Caco-2 (cell line): Measurements from ENCODE around the gene PEX5. TPM values are rescaled to one million over a fixed set of nuclear protein-coding genes. Genes with fewer than 3 reads are reported as not detected.
"Not testable (repeated sequence)": the region's sequence is repeated elsewhere in the genome, so short reads cannot be mapped to it uniquely, and the experiment has no call there.

Experiments used
- BruUV-seq: library from RNA; stranded (reverse); fragments of 400-500 nt; replicated peaks from 2 replicates; lab custom pipeline; 2021; lab: Mats Ljungman, UMichigan
- CTCF ChIA-PET: fragments of 300-600 bp; sonication (Branson Sonifier 250); formaldehyde crosslinking; loops from one replicate; lab custom pipeline; 2022; ENCODE audit warnings: antibody characterized with exemption; lab: Charles Lee
- POLR2A ChIA-PET: fragments of 300-600 bp; sonication (Branson Sonifier 250); formaldehyde crosslinking; loops from one replicate; lab custom pipeline; 2022; ENCODE audit warnings: antibody characterized with exemption; lab: Charles Lee
- DNase-seq, 2 experiments: peaks; one replicate each; pipeline versions ENCODE4 v3.0.0 to v3.0.0-alpha.2; 2020 to 2022
- H3K27me3 ChIP-seq: replicated peaks from 2 replicates; pipeline ENCODE4 v1.6.0; 2011; ENCODE audit warnings: low read length; ENCODE audit not compliant: control insufficient read depth, insufficient read depth
- H3K36me3 ChIP-seq: 2 replicates; pipeline ENCODE4 v1.5.1; 2011; ENCODE audit warnings: low read length; ENCODE audit not compliant: control insufficient read depth, insufficient read depth
- H3K4me1 ChIP-seq: fragments of 250-450 bp; sonication (Bioruptor Pico); 2 replicates; pipeline ENCODE4 v1.5.1; 2020; ENCODE audit warnings: mild to moderate bottlenecking
- H3K4me3 ChIP-seq: 2 replicates; pipeline ENCODE4 v1.5.1; 2011; ENCODE audit warnings: low read depth, mild to moderate bottlenecking, control low read depth, low read length
- H3K9me3 ChIP-seq: fragments of 250-450 bp; sonication (Bioruptor Pico); 2 replicates; pipeline ENCODE4 v1.5.1; 2020; ENCODE audit warnings: mild to moderate bottlenecking, moderate library complexity
- H3K27ac Mint-ChIP-seq: one replicate; pipeline ENCODE4 v1.8.0; 2022; ENCODE audit warnings: mixed read lengths; ENCODE audit not compliant: unreplicated experiment
- H3K27me3 Mint-ChIP-seq: one replicate; pipeline ENCODE4 v1.8.0; 2022; ENCODE audit warnings: mixed read lengths; ENCODE audit not compliant: insufficient read depth, unreplicated experiment
- H3K36me3 Mint-ChIP-seq: one replicate; pipeline ENCODE4 v1.8.0; 2022; ENCODE audit warnings: mild to moderate bottlenecking, mixed read lengths; ENCODE audit not compliant: insufficient read depth, unreplicated experiment
- H3K4me1 Mint-ChIP-seq: one replicate; pipeline ENCODE4 v1.8.0; 2022; ENCODE audit warnings: low read depth, mixed read lengths; ENCODE audit not compliant: unreplicated experiment
- H3K4me3 Mint-ChIP-seq: one replicate; pipeline ENCODE4 v1.8.0; 2022; ENCODE audit warnings: mild to moderate bottlenecking, moderate library complexity, mixed read lengths; ENCODE audit not compliant: unreplicated experiment
- H3K9me3 Mint-ChIP-seq: one replicate; pipeline ENCODE4 v1.8.0; 2022; ENCODE audit warnings: mixed read lengths; ENCODE audit not compliant: unreplicated experiment
- CTCF ChIP-seq, 2 experiments: fragments of 200-600 bp in 1 of 2; IDR thresholded peaks; 1 replicate in 1 of 2; 2 replicates in 1 of 2; pipeline versions ENCODE4 v1.5.1 to v1.8.0; 2011 to 2022; ENCODE audit warnings: antibody characterized with exemption in 1 of 2, control low read depth in 1 of 2, inconsistent platforms in 1 of 2, low read depth in 1 of 2, low read length in 1 of 2, mild to moderate bottlenecking in 1 of 2, moderate library complexity in 1 of 2; ENCODE audit not compliant: insufficient read depth in 1 of 2, severe bottlenecking in 1 of 2, unreplicated experiment in 1 of 2
- intact Hi-C: fragments of 100-400 bp; cut with micrococcal nuclease; formaldehyde crosslinking; loops from one replicate; pipeline ENCODE4 v1.10.0; 2022; ENCODE audit not compliant: unreplicated experiment
- total RNA-seq: library from RNA; stranded (reverse); gene quantifications from 2 replicates; pipeline ENCODE4 v1.2.3, GENCODE V29; 2022

PEX5 gene
- total RNA-seq, 1 experiment from 2014 or later: 74.5 TPM

- no peaks in the 10 kb centered on the region for H3K4me1 Mint-ChIP-seq
- H3K36me3 Mint-ChIP-seq: no peaks in the 10 kb centered on the region
- no TSS peak for BruUV-seq
- H3K27me3 Mint-ChIP-seq: peaks cover 20% of the 10 kb centered on the region
- H3K9me3 Mint-ChIP-seq: peaks cover 2% of the 10 kb centered on the region
- Histone ChIP-seq H3K36me3 (no peaks in the 10 kb centered on the region), H3K4me1 (no peaks in the 10 kb centered on the region), H3K27me3 (no peaks in the 10 kb centered on the region), H3K9me3 (peaks cover 14% of the 10 kb centered on the region), H3K4me3 (no peak overlapping the region)
- intact Hi-C loops: no loop called here
- ChIA-PET CTCF (no interaction called here), POLR2A (no interaction called here)
- no peak overlapping the region for H3K27ac Mint-ChIP-seq
- no peak overlapping the region for H3K4me3 Mint-ChIP-seq
- no peak for TF ChIP-seq CTCF (IDR thresholded peaks at IDR 0.05; ENCODE audit: insufficient read depth in 1 of 2, low read depth in 1 of 2, low read length in 1 of 2, severe bottlenecking in 1 of 2, unreplicated experiment in 1 of 2)
- DNase-seq: no peak
These were observed 8.8 kb upstream of the PEX5 start for GRCh38 chr12:7180685-7181084.

GRCh38 chr12:7186058-7186457, 3.4 kb upstream of the PEX5 start:
- POLR2A ChIA-PET: interaction anchor here (0.6 kb wide), 1 partner anchor 168 kb away, joined by 4 read pairs; no protein-coding TSS in a partner anchor

GRCh38 chr12:7188562-7189397, 706 bp upstream of the PEX5 start:
- Histone ChIP-seq H3K4me3 (peak overlapping the region; percentile 96), H3K4me1 (peaks cover 16% of the 10 kb centered on the region; the same call in 1 of the 2 replicates), H3K27me3 (no peaks in the 10 kb centered on the region), H3K36me3 (no peaks in the 10 kb centered on the region), H3K9me3 (no peaks in the 10 kb centered on the region)
- Mint-ChIP-seq H3K9me3 (no peaks in the 10 kb centered on the region), H3K36me3 (peaks cover 22% of the 10 kb centered on the region), H3K4me3 (peak overlapping the region; percentile 93), H3K27me3 (peaks cover 8% of the 10 kb centered on the region), H3K27ac (peak overlapping the region; percentile 90), H3K4me1 (peaks cover 21% of the 10 kb centered on the region)
- CTCF ChIA-PET: interaction anchor here (0.5 to 1.6 kb wide), 9 partner anchors 9 to 697 kb away, joined by 3 to 5 read pairs (median 3); partner anchors contain the start of gene SPSB2
- POLR2A ChIA-PET: interaction anchor here (0.6 to 0.7 kb wide), 4 partner anchors 80 to 894 kb away, joined by 3 to 6 read pairs (median 3); no protein-coding TSS in a partner anchor
- peak; percentile 83 to 84 for DNase-seq
- intact Hi-C loops: loop anchor here (1.0 kb wide), 1 partner anchor 46 kb away; no protein-coding TSS in a partner anchor
- TF ChIP-seq CTCF (IDR thresholded peaks at IDR 0.05; ENCODE audit: insufficient read depth in 1 of 2, low read depth in 1 of 2, low read length in 1 of 2, severe bottlenecking in 1 of 2, unreplicated experiment in 1 of 2): peak; percentile 56 to 82
- BruUV-seq: TSS peak; percentile 75

More at GRCh38 chr12:7186058-7186457, 3.4 kb upstream of the PEX5 start:
- H3K9me3 Mint-ChIP-seq, DNase-seq, H3K4me3 Mint-ChIP-seq, BruUV-seq, H3K4me3 ChIP-seq, H3K9me3 ChIP-seq, H3K27ac Mint-ChIP-seq, H3K36me3 ChIP-seq, H3K36me3 Mint-ChIP-seq, H3K27me3 ChIP-seq, intact Hi-C loops: not testable (repeated sequence)
- peaks cover 19% of the 10 kb centered on the region for H3K4me1 Mint-ChIP-seq
- CTCF ChIA-PET: interaction anchor here (0.7 to 0.8 kb wide), 2 partner anchors 41 to 267 kb away, joined by 3 to 6 read pairs; no protein-coding TSS in a partner anchor
- H3K27me3 Mint-ChIP-seq: peaks cover 18% of the 10 kb centered on the region
- H3K4me1 ChIP-seq: peaks cover 15% of the 10 kb centered on the region; the same call in 1 of the 2 replicates
